ENCODE data around the gene ULK4.

DNA sequence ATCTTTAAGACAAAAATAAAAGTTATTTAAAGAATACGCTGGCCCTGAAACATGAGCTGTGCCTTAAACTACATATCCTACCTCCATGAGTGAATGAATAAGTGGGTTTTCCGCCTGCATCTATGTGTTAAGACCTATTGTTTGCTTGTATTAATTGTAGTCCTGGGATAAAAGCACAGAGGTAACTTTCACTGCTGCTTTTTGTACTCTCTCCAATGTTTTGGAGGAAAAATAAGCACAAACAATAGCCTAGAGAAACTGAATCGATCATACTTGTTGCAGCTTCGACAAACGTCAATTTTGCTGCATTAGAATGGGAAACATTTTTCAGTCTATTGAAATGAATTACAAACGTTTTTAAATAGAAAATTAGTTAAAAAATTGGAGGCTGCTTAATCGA is 763.9 kb downstream of the ULK4 start:
- TF ChIP-seq, protein P1, sequence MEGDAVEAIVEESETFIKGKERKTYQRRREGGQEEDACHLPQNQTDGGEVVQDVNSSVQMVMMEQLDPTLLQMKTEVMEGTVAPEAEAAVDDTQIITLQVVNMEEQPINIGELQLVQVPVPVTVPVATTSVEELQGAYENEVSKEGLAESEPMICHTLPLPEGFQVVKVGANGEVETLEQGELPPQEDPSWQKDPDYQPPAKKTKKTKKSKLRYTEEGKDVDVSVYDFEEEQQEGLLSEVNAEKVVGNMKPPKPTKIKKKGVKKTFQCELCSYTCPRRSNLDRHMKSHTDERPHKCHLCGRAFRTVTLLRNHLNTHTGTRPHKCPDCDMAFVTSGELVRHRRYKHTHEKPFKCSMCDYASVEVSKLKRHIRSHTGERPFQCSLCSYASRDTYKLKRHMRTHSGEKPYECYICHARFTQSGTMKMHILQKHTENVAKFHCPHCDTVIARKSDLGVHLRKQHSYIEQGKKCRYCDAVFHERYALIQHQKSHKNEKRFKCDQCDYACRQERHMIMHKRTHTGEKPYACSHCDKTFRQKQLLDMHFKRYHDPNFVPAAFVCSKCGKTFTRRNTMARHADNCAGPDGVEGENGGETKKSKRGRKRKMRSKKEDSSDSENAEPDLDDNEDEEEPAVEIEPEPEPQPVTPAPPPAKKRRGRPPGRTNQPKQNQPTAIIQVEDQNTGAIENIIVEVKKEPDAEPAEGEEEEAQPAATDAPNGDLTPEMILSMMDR (conservative IDR thresholded peaks at IDR 0.05 in 1 of 2, IDR thresholded peaks at IDR 0.05 in 1 of 2; ENCODE audit: low read depth in 1 of 2, low read length in 2 of 2): no peak
- no peak for TF ChIP-seq EZH2 (IDR thresholded peaks at IDR 0.05; ENCODE audit: low read length, missing control alignments)
